GM20000 (cell line): Measurements from ENCODE around the gene CASP2.

Source experiments
- DNase-seq: peaks from one replicate; pipeline ENCODE4 v3.0.0; 2012; ENCODE audit warnings: low spot score
- TF ChIP-seq, protein P1 (sequence below): IDR thresholded peaks from 2 replicates; pipeline ENCODE4 v1.5.1; 2012; ENCODE audit warnings: mild to moderate bottlenecking, control low read depth; ENCODE audit errors: extremely low read depth, missing control alignments

CASP2 gene

DNA sequence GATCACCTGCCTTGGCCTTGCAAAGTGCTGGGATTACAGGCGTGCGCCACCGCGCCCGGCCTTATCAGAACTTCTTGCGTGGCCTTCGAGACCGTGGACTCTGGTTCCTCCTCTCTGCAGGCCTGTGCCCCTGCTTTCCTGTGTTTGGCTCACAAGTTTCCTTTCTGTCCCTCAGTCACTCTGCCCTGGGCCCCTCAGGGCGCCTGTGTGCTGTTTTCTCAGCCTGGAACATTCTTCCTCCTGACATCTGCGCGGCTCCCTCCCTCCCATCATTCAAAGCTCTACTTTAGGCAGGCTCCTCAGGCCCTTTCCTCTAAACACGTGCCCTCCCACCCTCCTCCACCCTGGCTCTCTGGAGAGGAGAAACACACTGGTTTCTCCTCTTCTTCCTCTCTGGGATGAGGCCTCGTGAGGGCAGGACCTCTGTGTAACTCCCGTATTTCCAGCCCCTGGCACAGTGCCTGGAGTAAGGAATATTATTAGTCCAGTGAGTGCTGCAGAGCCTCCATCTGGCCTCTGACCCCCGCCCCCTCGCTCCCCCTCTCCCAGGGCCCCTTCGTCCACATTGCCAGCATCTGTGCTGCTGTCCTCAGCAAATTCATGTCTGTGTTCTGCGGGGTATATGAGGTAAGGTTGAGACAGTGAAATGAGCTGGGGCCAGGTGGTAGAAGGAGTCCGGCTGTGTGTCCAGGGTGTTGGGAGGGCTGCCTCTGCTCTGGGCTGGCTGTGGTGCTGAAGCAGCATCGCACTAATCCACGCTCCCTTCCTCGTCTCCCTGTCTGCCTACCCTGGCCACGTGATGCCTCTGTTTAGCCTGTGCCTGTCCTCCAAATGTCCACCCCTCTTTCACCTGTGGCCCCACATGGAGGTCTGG, 34.8 kb downstream of the CASP2 start:
- no peak for DNase-seq
- TF ChIP-seq, protein P1, sequence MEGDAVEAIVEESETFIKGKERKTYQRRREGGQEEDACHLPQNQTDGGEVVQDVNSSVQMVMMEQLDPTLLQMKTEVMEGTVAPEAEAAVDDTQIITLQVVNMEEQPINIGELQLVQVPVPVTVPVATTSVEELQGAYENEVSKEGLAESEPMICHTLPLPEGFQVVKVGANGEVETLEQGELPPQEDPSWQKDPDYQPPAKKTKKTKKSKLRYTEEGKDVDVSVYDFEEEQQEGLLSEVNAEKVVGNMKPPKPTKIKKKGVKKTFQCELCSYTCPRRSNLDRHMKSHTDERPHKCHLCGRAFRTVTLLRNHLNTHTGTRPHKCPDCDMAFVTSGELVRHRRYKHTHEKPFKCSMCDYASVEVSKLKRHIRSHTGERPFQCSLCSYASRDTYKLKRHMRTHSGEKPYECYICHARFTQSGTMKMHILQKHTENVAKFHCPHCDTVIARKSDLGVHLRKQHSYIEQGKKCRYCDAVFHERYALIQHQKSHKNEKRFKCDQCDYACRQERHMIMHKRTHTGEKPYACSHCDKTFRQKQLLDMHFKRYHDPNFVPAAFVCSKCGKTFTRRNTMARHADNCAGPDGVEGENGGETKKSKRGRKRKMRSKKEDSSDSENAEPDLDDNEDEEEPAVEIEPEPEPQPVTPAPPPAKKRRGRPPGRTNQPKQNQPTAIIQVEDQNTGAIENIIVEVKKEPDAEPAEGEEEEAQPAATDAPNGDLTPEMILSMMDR, result no peak

DNA sequence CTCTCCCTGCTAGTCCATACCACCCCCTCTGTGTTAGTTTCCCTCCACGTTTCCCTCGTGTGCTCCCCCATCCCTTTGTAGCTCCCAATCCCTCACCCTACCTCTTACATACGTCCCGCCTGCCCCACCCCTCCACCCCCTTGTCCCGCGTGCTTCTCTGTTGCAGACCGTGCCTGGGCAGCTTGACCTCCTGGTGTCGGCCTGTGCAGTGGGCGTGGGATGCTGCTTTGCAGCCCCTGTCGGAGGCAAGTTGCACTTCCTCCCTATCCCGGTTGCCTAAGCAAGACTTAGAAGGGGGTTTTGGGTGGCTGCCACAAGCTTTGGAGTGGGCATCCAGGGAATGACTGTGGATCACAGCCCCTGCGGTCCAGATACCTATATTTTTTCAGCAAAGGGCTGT, 35.5 kb downstream of the CASP2 start:
- no peak for DNase-seq
- TF ChIP-seq, protein P1, result no peak

DNA sequence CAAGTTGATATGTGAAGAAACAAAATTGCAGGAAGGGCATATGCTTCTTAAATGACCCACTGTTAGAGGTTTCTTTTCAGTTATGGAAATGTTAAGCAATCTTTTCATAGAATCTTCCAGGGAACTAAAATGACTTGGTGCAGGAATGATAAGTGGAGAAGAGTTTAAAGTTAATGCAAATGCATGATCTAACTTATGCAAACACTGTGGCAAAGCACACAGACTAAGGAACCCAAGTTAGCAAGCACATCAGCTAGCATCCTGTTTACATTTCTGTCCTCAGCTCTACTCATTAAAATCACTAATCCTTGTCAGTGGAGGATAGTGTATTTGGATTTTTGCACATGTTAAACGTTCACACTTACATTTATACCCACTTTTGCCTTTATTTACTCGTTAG, 37.1 kb downstream of the CASP2 start:
- TF ChIP-seq, protein P1, result no peak
- DNase-seq, result no peak

DNA sequence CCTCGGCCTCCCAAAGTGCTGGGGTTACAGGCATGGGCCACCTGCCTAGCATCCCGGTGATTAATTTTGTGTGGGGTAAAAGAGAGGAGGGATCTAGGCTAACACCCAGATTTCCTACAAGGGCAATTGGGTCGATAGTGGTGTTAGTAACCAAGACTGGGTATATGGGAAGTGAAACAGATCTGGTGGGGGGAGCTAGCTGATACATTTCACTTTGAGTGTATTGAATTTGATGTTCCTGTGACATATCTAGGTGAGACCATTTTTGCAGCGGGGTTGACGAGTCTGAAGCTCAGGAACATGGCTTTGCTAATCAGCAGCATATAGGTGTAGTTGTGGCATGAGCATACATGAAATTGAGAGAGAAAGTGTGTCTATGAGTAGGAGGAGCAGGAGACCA, 39.8 kb downstream of the CASP2 start:
- TF ChIP-seq, protein P1, result no peak
- DNase-seq, result no peak

DNA sequence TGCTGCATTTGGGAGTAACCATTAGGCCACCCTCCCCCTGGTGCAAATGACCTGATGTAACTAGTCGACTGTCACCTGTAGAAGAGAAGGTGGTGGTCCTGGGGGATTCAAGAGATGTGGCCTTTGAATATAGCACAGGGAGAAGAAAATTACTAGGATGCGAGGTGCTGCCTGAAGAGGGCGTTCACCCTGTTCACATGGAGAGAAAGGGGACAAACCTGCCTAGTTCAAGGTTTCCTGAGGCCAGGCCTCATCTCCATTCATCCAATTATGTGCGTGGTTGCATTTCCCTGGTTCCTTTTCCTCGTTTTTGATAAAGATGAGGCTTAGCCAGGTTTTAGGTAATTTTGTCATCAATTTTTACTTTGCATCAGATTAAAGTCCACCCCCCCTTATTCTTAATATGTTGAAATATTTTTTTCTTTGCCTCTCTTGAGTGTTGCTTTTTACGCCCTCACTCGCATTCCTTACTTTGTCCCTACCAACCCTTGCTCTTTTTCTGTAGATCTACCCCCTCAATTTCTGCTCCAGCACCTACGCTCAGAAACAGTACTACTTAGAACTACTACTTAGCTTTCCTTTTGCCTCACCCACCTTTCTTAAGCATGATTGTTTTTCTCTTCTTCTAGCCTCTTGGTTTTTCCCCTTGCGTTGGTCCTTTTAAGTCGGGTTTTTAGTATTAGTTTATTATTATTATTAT, 41.5 kb downstream of the CASP2 start:
- TF ChIP-seq, protein P1, result peak; percentile 7
- no peak for DNase-seq

DNA sequence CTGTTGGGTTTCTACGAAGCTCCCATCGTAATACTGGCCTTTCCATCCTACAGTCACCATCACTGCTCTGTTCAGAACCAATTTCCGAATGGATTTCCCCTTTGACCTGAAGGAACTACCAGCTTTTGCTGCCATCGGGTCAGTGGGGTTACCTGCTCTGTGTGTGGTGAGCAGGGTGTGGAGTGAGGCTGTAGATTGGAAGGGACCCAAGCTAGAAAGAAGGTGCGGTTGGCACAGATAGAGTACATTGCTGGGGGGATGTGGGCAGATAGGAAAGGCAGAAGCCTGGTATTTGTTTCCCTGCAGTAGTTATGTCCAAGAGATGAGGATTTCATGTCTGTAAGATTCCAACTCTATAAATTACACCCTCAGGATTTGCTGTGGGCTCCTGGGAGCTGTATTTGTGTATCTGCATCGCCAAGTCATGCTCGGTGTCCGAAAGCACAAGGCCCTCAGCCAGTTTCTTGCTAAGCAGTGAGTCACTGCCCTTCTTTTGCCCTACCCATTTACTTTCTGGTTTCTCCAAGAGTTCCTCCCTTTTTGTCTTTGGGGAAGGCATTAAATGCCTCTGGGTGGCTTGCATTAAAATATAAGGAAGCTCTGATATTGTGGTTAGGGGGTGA, 43.1 kb downstream of the CASP2 start:
- TF ChIP-seq, protein P1, result no peak
- no peak for DNase-seq

DNA sequence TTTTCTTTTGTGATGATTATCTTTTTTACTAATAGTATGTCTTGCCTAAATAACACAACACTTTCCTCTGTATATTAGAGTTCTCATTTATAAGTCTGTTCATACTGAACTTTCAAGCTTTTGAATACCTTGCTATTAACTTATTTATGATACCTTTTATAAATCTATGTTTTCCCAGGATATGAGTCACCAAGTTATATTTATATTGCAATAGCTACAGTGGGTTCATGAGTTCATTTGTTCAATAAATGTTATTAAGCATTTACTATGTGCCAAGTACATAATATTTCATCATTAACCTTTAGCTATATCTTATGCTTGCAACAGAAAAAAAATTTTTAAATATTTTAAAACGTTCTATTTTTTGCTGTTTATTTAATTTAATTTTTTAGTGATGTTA, 46.1 kb downstream of the CASP2 start:
- DNase-seq, result no peak
- TF ChIP-seq, protein P1, result no peak
